Epithelial cell of proximal tubule (primary cell): ENCODE results near the gene ALPG. TPM values are rescaled to one million over a fixed set of nuclear protein-coding genes. Genes with fewer than 3 reads are reported as not detected.
"Not testable (repeated sequence)": the region's sequence is repeated elsewhere in the genome, so short reads cannot be mapped to it uniquely, and the experiment has no call there.

Experiments used
- DNase-seq: peaks from one replicate; pipeline ENCODE4 v3.0.0-alpha.2; 2011; ENCODE audit warnings: low read depth
- H3K4me3 ChIP-seq: 2 replicates; pipeline ENCODE4 v1.5.1; 2011; ENCODE audit warnings: low read depth, mild to moderate bottlenecking, low read length
- total RNA-seq: library from RNA; depleted of rRNA; stranded (reverse); fragments of >200 nt; gene quantifications from 2 replicates; pipeline ENCODE4 v1.2.3, GENCODE V29; 2015
- TF ChIP-seq, protein P1 (sequence below): conservative IDR thresholded peaks from 2 replicates; pipeline ENCODE4 v1.5.1; 2012; ENCODE audit warnings: low read depth, mild to moderate bottlenecking, low read length

The ALPG gene
- total RNA-seq, result not detected in 2 replicates

DNA sequence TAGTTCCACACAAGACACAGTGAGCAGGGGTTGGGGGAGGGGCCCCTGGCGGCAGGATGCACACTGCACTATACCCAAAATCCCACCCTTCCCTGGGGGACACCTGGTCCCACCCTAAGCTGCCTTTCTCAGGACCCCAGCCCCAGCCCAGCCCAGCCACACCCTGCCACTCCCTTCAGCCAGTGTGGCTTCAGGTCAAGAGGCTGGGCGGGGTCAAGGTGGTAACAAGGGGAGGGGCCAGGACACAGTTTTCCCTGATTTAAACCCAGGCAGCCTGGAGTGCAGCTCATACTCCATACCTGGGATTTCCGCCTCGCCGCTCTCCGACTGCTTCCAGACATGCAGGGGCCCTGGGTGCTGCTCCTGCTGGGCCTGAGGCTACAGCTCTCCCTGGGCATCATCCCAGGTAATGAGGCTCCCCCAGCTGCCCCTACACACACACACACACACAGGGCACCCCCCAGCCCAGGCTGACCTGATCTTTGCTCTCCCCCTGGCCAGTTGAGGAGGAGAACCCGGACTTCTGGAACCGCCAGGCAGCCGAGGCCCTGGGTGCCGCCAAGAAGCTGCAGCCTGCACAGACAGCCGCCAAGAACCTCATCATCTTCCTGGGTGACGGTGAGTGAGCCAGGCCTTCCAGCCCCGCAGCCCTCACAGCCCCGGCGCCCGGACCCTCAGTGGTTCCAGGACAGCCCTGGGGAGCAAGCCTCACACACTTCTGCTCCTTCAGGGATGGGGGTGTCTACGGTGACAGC lies at the start of gene ALPG:
TSS of gene ALPG (plus strand) at position 289 of the 755 bp plus-strand sequence. CDS start at position 340, 51 bp downstream.
- TF ChIP-seq, protein P1, sequence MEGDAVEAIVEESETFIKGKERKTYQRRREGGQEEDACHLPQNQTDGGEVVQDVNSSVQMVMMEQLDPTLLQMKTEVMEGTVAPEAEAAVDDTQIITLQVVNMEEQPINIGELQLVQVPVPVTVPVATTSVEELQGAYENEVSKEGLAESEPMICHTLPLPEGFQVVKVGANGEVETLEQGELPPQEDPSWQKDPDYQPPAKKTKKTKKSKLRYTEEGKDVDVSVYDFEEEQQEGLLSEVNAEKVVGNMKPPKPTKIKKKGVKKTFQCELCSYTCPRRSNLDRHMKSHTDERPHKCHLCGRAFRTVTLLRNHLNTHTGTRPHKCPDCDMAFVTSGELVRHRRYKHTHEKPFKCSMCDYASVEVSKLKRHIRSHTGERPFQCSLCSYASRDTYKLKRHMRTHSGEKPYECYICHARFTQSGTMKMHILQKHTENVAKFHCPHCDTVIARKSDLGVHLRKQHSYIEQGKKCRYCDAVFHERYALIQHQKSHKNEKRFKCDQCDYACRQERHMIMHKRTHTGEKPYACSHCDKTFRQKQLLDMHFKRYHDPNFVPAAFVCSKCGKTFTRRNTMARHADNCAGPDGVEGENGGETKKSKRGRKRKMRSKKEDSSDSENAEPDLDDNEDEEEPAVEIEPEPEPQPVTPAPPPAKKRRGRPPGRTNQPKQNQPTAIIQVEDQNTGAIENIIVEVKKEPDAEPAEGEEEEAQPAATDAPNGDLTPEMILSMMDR, result no peak

GRCh38 chr2:232361646-232362045 lies 45.0 kb upstream of the ALPG start:
- TF ChIP-seq, protein P1, result no peak
- H3K4me3 ChIP-seq, result no peak overlapping the region
- DNase-seq, result no peak

More for the DNA sequence above, at the start of gene ALPG:
- no peak within 1 kb of the TSS for H3K4me3 ChIP-seq
- no peak for DNase-seq

- no peak overlapping the region for H3K4me3 ChIP-seq
- TF ChIP-seq, protein P1, result no peak
Measured at GRCh38 chr2:232362174-232362900, 44.3 kb upstream of the ALPG start.

GRCh38 chr2:232363064-232363783 lies 43.4 kb upstream of the ALPG start:
- H3K4me3 ChIP-seq, DNase-seq: not testable (repeated sequence)

More at GRCh38 chr2:232362174-232362900, 44.3 kb upstream of the ALPG start:
- no peak for DNase-seq

- no peak overlapping the region for H3K4me3 ChIP-seq
- TF ChIP-seq, protein P1, result no peak
- DNase-seq, result no peak
Measured at GRCh38 chr2:232363784-232364615, 42.6 kb upstream of the ALPG start.

DNA sequence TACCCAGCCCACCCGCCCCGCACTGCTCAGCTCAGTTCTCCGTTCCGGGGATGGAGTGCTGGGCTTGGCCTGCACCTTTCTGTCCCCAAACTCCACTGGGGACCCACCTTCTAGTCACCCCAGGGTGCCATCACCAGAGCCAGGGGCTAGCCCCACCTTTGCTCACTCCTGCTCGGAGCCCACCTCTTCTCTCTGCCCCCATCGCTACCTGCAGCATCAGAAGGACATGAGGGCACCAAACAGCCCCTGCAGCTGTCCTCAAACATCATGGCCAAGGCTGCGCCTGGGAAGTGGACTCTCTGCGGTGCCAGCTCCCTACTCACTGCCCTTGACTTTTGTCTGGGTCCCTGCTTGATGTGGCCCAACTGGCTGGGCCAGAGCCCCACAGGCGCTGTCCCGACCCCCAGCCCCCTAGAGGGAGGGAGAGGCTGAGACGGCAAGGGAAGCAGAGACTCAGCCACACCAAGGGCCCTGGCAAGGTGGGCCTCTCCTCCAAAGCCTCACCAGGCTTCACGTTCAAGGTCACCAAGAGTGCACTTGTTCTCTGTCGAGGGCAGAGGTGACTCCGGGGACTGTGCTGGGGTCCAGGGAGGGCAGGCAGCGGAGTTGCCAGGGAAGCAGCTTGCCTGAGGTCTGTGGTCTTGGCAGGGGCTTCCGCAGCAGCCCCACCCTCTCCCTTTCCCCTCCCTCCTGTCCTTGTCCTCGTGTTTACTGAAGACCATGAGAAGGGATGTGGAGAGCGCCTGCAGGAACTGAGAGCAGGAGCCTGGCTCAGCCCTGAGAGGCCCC lies 41.6 kb upstream of the ALPG start:
- not testable (repeated sequence) for DNase-seq, H3K4me3 ChIP-seq

- TF ChIP-seq, protein P1, result peak; percentile 48
- no peak overlapping the region for H3K4me3 ChIP-seq
- DNase-seq, result no peak
Measured at GRCh38 chr2:232365621-232366321, 40.9 kb upstream of the ALPG start.

DNA sequence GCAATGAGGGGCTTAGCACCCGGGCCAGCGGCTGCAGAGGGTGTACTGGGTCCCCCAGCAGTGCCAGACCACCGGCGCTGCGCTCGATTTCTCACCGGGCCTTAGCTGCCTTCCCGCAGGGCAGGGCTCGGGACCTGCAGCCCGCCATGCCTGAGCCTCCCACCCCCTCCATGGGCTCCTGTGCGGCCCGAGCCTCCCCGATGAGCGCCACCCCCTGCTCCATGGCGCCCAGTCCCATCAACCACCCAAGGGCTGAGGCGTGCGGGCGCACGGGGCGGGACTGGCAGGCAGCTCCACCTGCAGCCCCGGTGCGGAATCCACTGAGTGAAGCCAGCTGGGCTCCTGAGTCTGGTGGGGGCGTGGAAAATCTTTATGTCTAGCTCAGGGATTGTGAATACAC lies 40.2 kb upstream of the ALPG start:
- H3K4me3 ChIP-seq, DNase-seq: not testable (repeated sequence)
